ENCODE results near the gene TIRAP.

TIRAP gene

DNA sequence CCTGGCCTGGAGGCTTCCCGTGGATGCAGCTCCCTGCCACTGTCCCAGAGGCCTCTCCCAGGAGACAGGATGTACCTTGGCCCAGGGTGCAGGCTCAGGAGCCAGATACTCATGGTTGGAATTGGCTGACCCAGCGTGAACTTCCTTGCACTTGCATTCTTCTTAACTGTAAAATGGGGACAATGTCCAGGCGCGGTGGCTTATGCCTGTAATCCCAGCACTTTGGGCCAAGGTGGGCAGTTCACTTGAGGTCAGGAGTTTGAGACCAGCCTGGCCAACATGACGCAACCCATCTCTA lies 52.5 kb downstream of the TIRAP start:
- DNase-seq (ENCODE audit: low spot score): no peak
- Histone ChIP-seq H3K27ac (no peak overlapping the region), H3K4me3 (no peak overlapping the region)
- TF ChIP-seq, protein P1, sequence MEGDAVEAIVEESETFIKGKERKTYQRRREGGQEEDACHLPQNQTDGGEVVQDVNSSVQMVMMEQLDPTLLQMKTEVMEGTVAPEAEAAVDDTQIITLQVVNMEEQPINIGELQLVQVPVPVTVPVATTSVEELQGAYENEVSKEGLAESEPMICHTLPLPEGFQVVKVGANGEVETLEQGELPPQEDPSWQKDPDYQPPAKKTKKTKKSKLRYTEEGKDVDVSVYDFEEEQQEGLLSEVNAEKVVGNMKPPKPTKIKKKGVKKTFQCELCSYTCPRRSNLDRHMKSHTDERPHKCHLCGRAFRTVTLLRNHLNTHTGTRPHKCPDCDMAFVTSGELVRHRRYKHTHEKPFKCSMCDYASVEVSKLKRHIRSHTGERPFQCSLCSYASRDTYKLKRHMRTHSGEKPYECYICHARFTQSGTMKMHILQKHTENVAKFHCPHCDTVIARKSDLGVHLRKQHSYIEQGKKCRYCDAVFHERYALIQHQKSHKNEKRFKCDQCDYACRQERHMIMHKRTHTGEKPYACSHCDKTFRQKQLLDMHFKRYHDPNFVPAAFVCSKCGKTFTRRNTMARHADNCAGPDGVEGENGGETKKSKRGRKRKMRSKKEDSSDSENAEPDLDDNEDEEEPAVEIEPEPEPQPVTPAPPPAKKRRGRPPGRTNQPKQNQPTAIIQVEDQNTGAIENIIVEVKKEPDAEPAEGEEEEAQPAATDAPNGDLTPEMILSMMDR (IDR thresholded peaks at IDR 0.05): no peak

DNA sequence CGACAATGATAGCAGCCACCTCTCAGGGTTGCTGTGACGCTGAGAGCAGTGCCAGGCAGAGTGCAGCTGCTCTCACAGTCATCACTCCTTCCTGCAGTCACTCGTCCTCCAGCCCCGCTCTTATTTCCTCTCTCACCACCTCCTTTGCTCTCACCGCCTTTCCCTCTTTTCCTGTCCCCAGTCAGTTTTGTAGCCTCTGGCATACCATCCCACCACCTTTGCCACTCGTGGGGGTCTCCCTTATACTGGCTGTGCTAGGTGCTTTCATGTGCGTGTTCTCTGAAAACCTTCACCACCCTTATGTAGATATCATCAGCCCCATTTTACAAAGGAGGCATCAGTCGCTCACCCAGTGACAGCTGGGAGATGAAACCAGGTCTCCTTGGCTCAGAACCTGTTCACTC lies 53.2 kb downstream of the TIRAP start:
- TF ChIP-seq, protein P1 (IDR thresholded peaks at IDR 0.05): no peak
- no peak overlapping the region for H3K27ac ChIP-seq
- no peak for DNase-seq (ENCODE audit: low spot score)

DNA sequence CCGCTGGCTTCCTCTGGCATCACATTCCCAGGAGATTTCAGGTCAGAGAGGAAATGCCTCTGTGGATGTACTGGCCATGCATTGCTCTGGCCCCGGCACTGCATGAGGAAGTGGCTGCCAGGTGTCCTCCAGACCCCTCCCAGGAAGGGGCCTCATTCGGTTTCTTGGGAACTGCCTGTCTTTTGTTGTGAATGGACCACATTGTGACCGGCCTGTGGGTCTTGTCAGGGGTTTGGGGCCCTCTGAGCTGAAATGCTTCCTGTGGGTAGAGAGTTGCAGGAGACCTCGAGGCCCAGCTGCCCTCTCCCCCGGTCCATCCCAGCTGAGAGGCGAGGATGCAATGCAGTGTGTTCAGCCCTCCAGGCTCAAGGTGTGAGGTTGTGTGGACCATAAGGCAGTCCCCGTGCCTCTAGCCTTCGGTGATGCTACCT lies 53.8 kb downstream of the TIRAP start:
- Histone ChIP-seq H3K4me3 (no peak overlapping the region), H3K27ac (no peak overlapping the region)
- TF ChIP-seq, protein P1 (IDR thresholded peaks at IDR 0.05): no peak
- no peak for DNase-seq (ENCODE audit: low spot score)

More for the DNA sequence above, 53.2 kb downstream of the TIRAP start:
- no peak overlapping the region for H3K4me3 ChIP-seq

DNA sequence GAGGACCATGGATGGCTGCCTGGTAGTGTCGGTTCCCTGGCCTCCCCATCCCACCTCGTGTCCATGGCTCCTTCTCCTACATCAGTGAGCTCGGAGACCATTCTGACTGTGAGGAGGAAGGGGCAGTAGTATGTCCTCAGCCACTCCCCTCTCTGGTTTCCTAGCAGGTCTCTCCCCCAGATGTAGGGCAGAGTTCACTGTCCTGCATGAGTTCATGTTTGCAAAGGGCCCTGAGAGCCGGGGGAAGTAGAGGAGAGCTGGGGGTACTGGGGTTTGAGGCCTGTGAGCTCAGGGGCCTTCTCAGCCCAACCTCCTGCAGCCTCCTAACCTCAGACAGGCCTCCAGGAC lies 54.2 kb downstream of the TIRAP start:
- no peak overlapping the region for H3K4me3 ChIP-seq
- TF ChIP-seq, protein P1 (IDR thresholded peaks at IDR 0.05): no peak
- no peak for DNase-seq (ENCODE audit: low spot score)
- H3K27ac ChIP-seq: no peak overlapping the region

DNA sequence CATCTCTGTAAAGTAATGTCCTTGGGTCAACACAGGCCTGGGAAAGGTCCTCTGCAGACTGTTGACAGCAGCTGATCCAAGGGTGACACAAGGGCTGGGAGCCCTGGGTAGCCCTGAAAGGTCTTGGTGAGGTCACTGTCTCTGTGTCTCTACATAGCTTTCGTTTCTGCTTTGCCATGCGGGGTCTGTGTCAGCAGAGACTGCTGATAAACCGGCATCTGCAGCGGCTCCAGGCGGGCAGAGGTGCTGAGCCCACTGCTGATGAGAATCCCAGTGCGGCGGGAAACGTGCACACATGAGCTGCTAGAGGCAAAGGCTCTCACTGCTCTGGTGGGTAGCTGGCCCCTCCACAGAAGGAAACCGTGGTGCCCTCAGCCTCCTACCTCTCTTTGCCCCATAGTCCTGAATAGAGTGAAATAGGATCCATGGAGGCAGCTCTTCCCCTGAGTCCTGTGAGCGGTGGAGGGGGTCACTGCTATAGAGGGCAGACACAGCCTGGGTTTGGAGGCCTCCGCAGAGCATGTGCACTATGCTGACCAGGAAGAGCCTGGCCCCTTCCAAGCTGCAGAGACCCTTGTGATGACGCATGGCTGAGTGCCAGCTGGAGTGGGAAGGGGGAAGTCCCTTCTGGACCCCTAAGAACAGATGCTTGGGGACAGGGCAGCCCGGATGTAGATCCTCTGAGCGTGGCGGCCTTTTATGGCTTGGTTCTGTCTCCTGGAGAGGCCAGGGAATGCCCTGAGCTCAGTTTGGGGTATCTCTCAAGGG lies 54.8 kb downstream of the TIRAP start:
- TF ChIP-seq, protein P1 (IDR thresholded peaks at IDR 0.05): no peak
- no peak overlapping the region for H3K27ac ChIP-seq
- DNase-seq (ENCODE audit: low spot score): no peak
- H3K4me3 ChIP-seq: no peak overlapping the region

DNA sequence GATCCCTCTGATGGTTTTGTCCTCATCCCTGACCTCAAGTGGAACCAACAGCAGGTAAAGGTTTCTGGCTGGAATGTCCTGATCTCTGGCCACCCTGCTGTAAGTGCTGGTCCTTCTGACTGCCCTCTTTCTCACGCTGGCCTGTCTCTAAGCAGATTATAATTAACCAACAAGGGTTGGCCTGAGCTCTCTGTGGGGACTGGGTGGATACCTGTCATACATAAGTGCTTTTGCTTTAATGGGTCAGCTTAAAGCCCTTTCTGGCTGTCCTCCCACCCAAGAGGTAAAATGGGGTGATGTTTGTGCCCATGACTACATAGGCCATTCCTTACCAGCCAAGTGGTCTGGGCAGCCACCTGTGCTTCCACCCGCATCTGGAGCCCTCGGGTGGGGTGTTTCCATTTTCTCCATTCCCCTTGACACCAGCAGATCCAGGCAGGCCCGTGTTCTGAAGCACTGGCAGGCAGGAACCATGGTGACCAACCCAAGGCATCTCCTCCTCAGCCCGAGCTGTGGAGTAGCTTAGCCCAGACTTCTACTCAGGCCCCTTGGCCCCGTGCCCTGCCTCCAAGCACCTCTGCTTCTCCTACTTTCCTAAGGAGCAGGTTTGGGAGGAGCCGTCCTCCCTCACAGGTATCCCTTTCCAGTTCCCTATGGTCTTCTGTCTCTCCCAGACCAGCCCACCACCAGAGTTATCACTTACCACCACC lies 55.6 kb downstream of the TIRAP start:
- Histone ChIP-seq H3K4me3 (no peak overlapping the region), H3K27ac (no peak overlapping the region)
- TF ChIP-seq, protein P1 (IDR thresholded peaks at IDR 0.05): no peak
- DNase-seq (ENCODE audit: low spot score): no peak
